Hepatocyte (in vitro differentiated cells): ENCODE results near the gene CHST1. TPM values are rescaled to one million over a fixed set of nuclear protein-coding genes. Genes with fewer than 3 reads are reported as not detected.

Source experiments
- DNase-seq: peaks from one replicate; pipeline ENCODE4 v3.0.0-alpha.2; 2016; ENCODE audit warnings: low spot score
- H2AFZ ChIP-seq: fragments of 200-600 bp; sonication (generic); 2 replicates; pipeline ENCODE4 v1.6.0; 2016; ENCODE audit warnings: antibody characterized with exemption, mild to moderate bottlenecking
- H3K27ac ChIP-seq: fragments of 200-600 bp; sonication (generic); 2 replicates; pipeline ENCODE4 v1.5.1; 2016; ENCODE audit warnings: mild to moderate bottlenecking
- H3K27me3 ChIP-seq: fragments of 200-600 bp; sonication (generic); 2 replicates; pipeline ENCODE4 v1.6.1; 2016
- H3K36me3 ChIP-seq: fragments of 200-600 bp; sonication (generic); replicated peaks from 2 replicates; pipeline ENCODE4 v1.5.1; 2016; ENCODE audit warnings: low read depth; ENCODE audit not compliant: insufficient read depth
- H3K4me1 ChIP-seq: fragments of 200-600 bp; sonication (generic); 2 replicates; pipeline ENCODE4 v1.5.1; 2016; ENCODE audit warnings: mild to moderate bottlenecking, moderate library complexity; ENCODE audit not compliant: insufficient read depth
- H3K4me2 ChIP-seq: fragments of 200-600 bp; sonication (generic); 2 replicates; pipeline ENCODE4 v1.6.0; 2016
- H3K4me3 ChIP-seq: fragments of 200-600 bp; sonication (generic); 2 replicates; pipeline ENCODE4 v1.5.1; 2016; ENCODE audit warnings: mild to moderate bottlenecking
- H3K79me2 ChIP-seq: fragments of 200-600 bp; sonication (generic); 2 replicates; pipeline ENCODE4 v1.6.0; 2017; ENCODE audit warnings: mild to moderate bottlenecking
- H3K9me2 ChIP-seq: fragments of 200-600 bp; sonication (generic); replicated peaks from 2 replicates; pipeline ENCODE4 v1.6.0; 2017; ENCODE audit warnings: mild to moderate bottlenecking; ENCODE audit not compliant: insufficient read depth
- H3K9me3 ChIP-seq: fragments of 200-600 bp; sonication (generic); 2 replicates; pipeline ENCODE4 v1.5.1; 2016; ENCODE audit warnings: low read depth, mild to moderate bottlenecking
- H4K20me1 ChIP-seq: fragments of 200-600 bp; sonication (generic); 2 replicates; pipeline ENCODE4 v1.6.0; 2016; ENCODE audit warnings: mild to moderate bottlenecking; ENCODE audit not compliant: insufficient read depth, poor library complexity, severe bottlenecking
- CTCF ChIP-seq: fragments of 200-600 bp; sonication (generic); IDR thresholded peaks from 2 replicates; pipeline ENCODE4 v1.5.1; 2016; ENCODE audit warnings: antibody characterized with exemption, mild to moderate bottlenecking; ENCODE audit not compliant: poor library complexity
- EZH2 ChIP-seq: fragments of 200-600 bp; sonication (generic); IDR thresholded peaks from 2 replicates; pipeline ENCODE4 v1.6.1; 2016; ENCODE audit warnings: antibody characterized with exemption, mild to moderate bottlenecking, borderline replicate concordance
- EZH2phosphoT487 ChIP-seq: fragments of 200-600 bp; sonication (generic); IDR thresholded peaks from one replicate; pipeline ENCODE4 v1.6.1; 2018; ENCODE audit warnings: antibody characterized with exemption, mild to moderate bottlenecking, low read depth, moderate library complexity; ENCODE audit not compliant: unreplicated experiment, severe bottlenecking
- WGBS: methylation state at CpG from one replicate; pipeline ENCODE4 v1.1.6; 2016; ENCODE audit warnings: low lambda C conversion rate; ENCODE audit errors: missing lambda C conversion rate; 5-methylcytosine and 5-hydroxymethylcytosine counted together
- polyA plus RNA-seq: library from polyadenylated mRNA; unstranded; fragments of >200 nt; fragmentation: Nextera tagmentation; extraction: Ambion mirVana; gene quantifications from 2 replicates; pipeline ENCODE4 v1.2.1, GENCODE V29; 2016
- total RNA-seq: library from RNA; depleted of rRNA; stranded (reverse); fragments of >200 nt; gene quantifications from 2 replicates; pipeline ENCODE4 v1.2.3, GENCODE V29; 2014

Gene CHST1
- total and polyA plus RNA-seq, 2 experiments from 2014 or later, result 1.3 to 1.9 TPM

- no peak overlapping the region for H2AFZ ChIP-seq
- peaks cover 7% of the 10 kb centered on the region for H3K27me3 ChIP-seq
- H3K4me3 ChIP-seq, result no peak overlapping the region
- no peak for DNase-seq
- no peaks in the 10 kb centered on the region for H3K9me2 ChIP-seq
- 85% methylated on average over 6 of the region's 6 CpGs for WGBS
- no peaks in the 10 kb centered on the region for H3K4me1 ChIP-seq
- H3K4me2 ChIP-seq, result no peak overlapping the region
- no peaks in the 10 kb centered on the region for H3K79me2 ChIP-seq
- H3K36me3 ChIP-seq, result no peaks in the 10 kb centered on the region
- no peak for TF ChIP-seq CTCF
- no peak for TF ChIP-seq EZH2phosphoT487
- no peak for TF ChIP-seq EZH2
- no peaks in the 10 kb centered on the region for H4K20me1 ChIP-seq
- no peaks in the 10 kb centered on the region for H3K9me3 ChIP-seq
- H3K27ac ChIP-seq, result no peak overlapping the region
Measured at GRCh38 chr11:45625611-45626010, 39.8 kb downstream of the CHST1 start.

DNA sequence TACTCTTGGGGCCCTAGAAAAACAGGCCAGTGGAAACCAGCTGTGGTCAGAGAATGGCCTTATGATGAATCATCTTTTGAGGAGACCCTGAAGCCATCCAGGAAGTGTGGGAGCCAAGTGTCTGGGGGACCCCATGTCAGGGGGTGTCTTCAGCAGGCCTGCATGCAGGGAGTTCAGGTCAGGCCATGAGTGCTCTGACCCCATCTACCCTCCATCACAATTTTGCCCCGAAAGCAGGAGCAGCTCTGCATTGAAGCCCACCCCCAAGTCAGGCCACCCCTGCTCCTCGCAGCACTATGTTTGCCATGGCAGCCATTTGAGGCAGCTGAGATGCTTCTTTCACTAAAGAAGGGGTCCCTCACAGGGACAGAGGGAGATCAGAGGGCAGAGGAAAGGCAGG, 41.3 kb downstream of the CHST1 start:
- no peak overlapping the region for H3K4me2 ChIP-seq
- H3K27ac ChIP-seq, result no peak overlapping the region
- peaks cover 7% of the 10 kb centered on the region for H3K27me3 ChIP-seq
- no peak for TF ChIP-seq CTCF
- TF ChIP-seq EZH2, result no peak
- TF ChIP-seq EZH2phosphoT487, result no peak
- H3K4me1 ChIP-seq, result no peaks in the 10 kb centered on the region
- H3K9me2 ChIP-seq, result no peaks in the 10 kb centered on the region
- no peaks in the 10 kb centered on the region for H3K79me2 ChIP-seq
- 90% methylated on average over 2 of the region's 2 CpGs for WGBS
- DNase-seq, result no peak
- no peaks in the 10 kb centered on the region for H3K9me3 ChIP-seq
- no peak overlapping the region for H2AFZ ChIP-seq
- no peaks in the 10 kb centered on the region for H3K36me3 ChIP-seq
- no peaks in the 10 kb centered on the region for H4K20me1 ChIP-seq
- no peak overlapping the region for H3K4me3 ChIP-seq

GRCh38 chr11:45622861-45623260, 42.6 kb downstream of the CHST1 start:
- TF ChIP-seq EZH2phosphoT487 (no peak), CTCF (no peak), EZH2 (no peak)
- no peak overlapping the region for H3K27ac ChIP-seq
- 77% methylated on average over 2 of the region's 2 CpGs for WGBS
- no peak for DNase-seq
- H4K20me1 ChIP-seq, result no peaks in the 10 kb centered on the region
- peaks cover 7% of the 10 kb centered on the region for H3K27me3 ChIP-seq
- H3K4me2 ChIP-seq, result no peak overlapping the region
- H3K79me2 ChIP-seq, result no peaks in the 10 kb centered on the region
- no peaks in the 10 kb centered on the region for H3K9me2 ChIP-seq
- no peaks in the 10 kb centered on the region for H3K9me3 ChIP-seq
- H2AFZ ChIP-seq, result no peak overlapping the region
- no peaks in the 10 kb centered on the region for H3K4me1 ChIP-seq
- H3K4me3 ChIP-seq, result no peak overlapping the region
- no peaks in the 10 kb centered on the region for H3K36me3 ChIP-seq

GRCh38 chr11:45622283-45622682, 43.1 kb downstream of the CHST1 start:
- Histone ChIP-seq H3K36me3 (no peaks in the 10 kb centered on the region), H3K27me3 (peaks cover 7% of the 10 kb centered on the region), H3K4me1 (no peaks in the 10 kb centered on the region), H3K79me2 (no peaks in the 10 kb centered on the region), H3K27ac (no peak overlapping the region), H3K9me2 (no peaks in the 10 kb centered on the region), H3K9me3 (no peaks in the 10 kb centered on the region), H3K4me2 (no peak overlapping the region), H3K4me3 (no peak overlapping the region), H2AFZ (no peak overlapping the region), H4K20me1 (no peaks in the 10 kb centered on the region)
- no peak for DNase-seq
- no peak for TF ChIP-seq CTCF
- no peak for TF ChIP-seq EZH2
- WGBS, result 87% methylated on average over 2 of the region's 2 CpGs
